Mononuclear cell (primary cell): ENCODE results near the gene SNX3. TPM values are rescaled to one million over a fixed set of nuclear protein-coding genes. Genes with fewer than 3 reads are reported as not detected.

ENCODE experiments used
- H3K27me3 ChIP-seq: 2 replicates; pipeline ENCODE4 v1.6.0; 2011; ENCODE audit warnings: low read length, control low read depth; ENCODE audit not compliant: insufficient read depth
- H3K4me1 ChIP-seq: 2 replicates; pipeline ENCODE4 v1.5.1; 2011; ENCODE audit warnings: mild to moderate bottlenecking, low read length, control low read depth; ENCODE audit not compliant: insufficient read depth
- H3K4me3 ChIP-seq: 2 replicates; pipeline ENCODE4 v1.5.1; 2011; ENCODE audit warnings: mild to moderate bottlenecking, low read length, moderate library complexity
- H3K9me3 ChIP-seq: 2 replicates; pipeline ENCODE4 v1.5.1; 2011; ENCODE audit warnings: low read depth, mild to moderate bottlenecking, control low read depth, low read length
- total RNA-seq: library from RNA; depleted of rRNA; stranded (reverse); fragments of >200 nt; gene quantifications from one replicate; pipeline ENCODE4 v1.2.3, GENCODE V29; 2012

The SNX3 gene
- total RNA-seq, 1 donor: 140 TPM

DNA sequence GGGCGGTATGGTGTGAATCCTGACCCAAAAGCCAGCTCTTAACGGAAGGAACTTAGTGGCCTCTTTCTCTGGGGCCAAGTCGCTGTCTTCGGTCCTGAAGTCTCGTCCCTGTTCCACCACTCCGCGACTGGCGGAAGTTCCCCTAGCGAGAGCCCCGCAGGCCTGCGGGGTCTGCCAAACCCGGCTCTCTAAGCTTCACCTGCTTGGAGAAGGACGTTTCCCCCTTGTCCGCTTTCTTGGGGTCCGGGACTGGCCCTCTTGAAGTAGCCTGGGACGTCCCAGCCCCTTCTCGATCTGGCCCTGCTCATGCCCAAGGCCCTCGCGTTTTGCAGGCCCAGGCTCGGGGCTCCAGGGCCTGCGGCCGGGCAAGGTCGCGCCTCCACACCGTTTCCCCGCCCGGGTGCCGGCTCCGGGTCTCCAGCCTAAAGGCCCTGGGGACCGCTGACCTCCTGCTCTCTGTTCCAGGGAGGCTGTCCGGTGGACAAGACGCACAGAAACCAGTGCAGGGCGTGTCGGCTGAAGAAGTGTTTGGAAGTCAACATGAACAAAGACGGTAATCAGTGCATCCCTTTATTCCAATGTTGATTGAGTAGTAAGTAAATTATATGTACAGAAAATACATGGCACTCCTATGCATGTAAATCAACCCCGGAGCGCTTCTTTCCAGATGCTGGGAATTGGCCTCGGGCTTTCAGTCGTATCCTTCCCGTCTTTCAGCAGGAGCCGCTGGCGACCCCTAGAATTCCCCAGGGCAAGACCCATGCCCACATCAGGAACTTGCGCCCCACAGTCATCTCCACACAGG lies 86.3 kb downstream of the SNX3 start:
- no peaks in the 10 kb centered on the region for H3K9me3 ChIP-seq
- H3K27me3 ChIP-seq: peaks cover 98% of the 10 kb centered on the region
- peaks cover 31% of the 10 kb centered on the region for H3K4me1 ChIP-seq
- H3K4me3 ChIP-seq: no peak overlapping the region

DNA sequence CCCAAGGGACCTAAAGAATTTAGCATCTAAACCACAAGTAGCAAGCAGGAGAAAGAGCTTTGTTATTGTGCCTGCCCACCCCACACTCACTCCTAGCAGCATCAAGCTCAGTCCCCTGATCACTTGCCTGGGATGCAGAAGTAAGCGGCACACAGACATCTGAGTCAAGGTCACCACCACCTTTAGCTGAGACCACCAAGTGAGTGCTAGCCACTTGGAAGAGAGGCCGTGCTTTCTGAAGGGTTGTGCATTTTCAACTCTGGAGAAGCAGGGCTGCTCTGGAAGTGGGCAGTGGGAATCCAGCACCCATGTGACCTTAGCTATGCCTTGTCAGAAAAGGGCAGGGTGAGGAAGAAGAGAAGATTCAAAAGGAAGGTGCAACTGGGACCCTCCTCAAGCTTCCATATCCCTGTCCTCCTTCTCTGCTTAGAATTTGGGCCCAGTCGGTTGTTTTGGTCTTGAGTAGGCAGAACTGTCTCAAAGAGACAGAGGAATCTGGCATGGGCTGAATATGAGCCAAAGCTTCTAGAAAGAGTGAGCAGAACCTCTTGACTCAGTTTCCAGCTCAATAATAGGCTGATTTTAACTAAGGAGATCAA lies 88.8 kb downstream of the SNX3 start:
- no peaks in the 10 kb centered on the region for H3K9me3 ChIP-seq

DNA sequence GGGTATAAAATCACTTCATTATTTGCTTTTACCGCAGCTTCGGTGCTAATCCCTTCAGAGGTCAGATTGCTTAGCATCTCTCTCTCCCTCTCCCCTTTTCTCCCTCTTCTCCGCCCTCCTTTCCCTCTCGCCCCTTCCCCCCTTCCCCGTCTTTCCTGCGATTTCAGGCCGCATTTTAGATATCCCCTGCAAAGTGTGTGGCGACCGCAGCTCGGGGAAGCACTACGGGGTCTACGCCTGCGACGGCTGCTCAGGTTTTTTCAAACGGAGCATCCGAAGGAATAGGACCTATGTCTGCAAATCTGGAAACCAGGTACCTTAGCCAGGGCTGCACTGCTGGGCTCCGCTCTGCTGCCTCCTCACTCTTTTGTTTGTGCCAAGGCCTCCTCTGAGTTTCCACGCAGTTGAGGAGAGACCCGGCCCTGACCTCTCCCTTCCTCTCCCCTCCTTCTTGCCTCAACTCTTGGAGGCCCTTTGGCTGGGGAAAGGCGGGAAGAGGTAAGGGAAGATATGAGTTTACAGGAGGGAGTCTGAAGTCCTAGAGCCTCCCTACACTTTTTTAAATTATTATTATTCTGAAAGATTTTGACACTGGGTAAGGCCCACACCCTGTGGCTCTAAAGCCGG lies 89.4 kb downstream of the SNX3 start:
- H3K4me1 ChIP-seq: peaks cover 61% of the 10 kb centered on the region
- no peak overlapping the region for H3K4me3 ChIP-seq
- H3K27me3 ChIP-seq: peaks cover 98% of the 10 kb centered on the region
- no peaks in the 10 kb centered on the region for H3K9me3 ChIP-seq

More for the DNA sequence above, 88.8 kb downstream of the SNX3 start:
- Histone ChIP-seq H3K27me3 (peaks cover 98% of the 10 kb centered on the region), H3K4me1 (peaks cover 57% of the 10 kb centered on the region), H3K4me3 (no peak overlapping the region)

DNA sequence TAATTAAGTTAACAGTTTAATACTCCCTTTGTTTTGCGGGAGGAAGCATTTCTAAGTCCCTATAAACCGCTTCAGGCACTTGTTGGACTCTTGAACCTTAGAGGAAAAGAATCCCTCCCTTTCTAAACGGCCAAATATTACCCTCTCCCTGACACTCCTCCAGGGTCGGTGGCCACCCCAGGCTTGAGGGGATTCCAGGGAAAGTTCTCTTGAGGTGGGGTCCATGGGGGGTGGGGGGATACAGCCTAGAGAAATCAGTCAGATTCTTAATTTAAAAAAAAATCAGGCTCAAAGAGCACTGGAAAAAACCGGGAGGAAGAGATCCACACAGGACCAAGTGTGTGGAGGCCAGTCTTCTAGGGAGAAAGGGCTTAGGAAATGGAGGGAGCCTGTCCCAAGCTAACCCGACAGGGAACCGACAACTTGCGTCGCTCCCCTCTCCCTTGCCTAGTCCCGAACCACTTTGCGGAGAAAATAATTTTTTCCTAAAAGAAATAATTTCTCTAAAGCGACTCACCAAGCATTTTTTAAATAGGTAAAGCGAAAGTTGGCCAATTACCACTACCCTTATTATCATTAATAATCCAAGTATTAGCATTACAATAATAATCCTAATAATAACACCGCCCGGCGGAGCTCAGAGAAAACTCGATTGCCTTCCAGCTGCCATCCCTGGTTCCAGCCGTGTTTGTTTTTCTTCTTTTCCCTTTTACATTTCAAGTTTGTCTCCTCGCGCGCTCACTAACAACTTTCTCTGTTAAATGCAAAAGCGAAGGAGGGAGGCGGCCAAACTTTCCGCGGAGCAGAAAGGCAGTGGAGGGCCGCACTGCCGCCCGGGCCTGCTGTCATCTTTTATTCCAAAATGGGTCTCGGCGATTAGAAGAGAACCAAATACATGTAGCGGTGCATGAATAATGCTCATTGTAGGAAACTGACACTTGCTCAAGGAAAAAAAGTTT lies 90.2 kb downstream of the SNX3 start:
- Histone ChIP-seq H3K27me3 (peaks cover 98% of the 10 kb centered on the region), H3K9me3 (no peaks in the 10 kb centered on the region), H3K4me3 (no peak overlapping the region), H3K4me1 (peaks cover 61% of the 10 kb centered on the region)

DNA sequence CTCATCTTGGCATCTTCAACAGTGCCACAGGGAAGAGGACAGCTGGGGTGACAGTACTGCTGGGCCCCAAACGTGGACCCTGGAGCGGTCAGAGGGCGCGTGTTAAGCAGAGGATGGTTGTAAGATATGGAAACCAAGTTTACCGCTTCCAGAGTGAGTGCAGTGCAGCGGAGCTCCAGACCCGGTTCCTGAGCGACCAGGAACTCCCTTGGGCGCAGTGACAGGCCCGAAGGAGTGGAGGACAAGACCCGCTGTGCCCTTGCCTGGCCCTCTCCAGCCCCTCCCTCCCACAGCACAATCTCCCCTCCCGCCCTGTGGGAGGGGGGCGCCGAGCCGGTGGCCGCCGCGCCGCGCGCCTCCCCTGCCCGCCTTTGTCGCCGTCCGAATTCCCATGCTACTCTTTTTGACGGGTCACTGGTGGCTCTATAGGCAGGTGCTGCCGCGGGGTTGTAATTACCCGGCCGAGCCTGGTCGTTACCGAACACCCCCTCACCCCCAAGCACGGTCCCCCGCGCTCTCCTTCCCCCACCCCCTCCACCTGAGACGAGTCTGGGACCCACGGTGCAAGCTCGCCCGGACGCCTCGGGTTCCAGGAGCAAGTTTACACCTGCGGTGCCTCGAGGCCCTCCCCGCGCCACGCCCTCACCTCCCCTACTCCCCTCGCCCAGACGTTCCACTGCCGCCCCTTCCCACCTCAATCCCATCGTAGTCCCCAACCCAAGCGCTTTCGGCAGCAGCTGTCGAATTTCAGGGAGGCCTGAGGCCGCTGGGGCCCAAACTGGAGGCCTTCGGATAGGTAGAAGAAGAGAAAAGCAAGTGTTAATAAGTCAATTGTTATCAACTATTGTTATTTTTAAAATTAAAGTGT lies 91.1 kb downstream of the SNX3 start:
- H3K27me3 ChIP-seq: peaks cover 98% of the 10 kb centered on the region
- H3K4me1 ChIP-seq: peaks cover 61% of the 10 kb centered on the region
- no peak overlapping the region for H3K4me3 ChIP-seq
- H3K9me3 ChIP-seq: no peaks in the 10 kb centered on the region

DNA sequence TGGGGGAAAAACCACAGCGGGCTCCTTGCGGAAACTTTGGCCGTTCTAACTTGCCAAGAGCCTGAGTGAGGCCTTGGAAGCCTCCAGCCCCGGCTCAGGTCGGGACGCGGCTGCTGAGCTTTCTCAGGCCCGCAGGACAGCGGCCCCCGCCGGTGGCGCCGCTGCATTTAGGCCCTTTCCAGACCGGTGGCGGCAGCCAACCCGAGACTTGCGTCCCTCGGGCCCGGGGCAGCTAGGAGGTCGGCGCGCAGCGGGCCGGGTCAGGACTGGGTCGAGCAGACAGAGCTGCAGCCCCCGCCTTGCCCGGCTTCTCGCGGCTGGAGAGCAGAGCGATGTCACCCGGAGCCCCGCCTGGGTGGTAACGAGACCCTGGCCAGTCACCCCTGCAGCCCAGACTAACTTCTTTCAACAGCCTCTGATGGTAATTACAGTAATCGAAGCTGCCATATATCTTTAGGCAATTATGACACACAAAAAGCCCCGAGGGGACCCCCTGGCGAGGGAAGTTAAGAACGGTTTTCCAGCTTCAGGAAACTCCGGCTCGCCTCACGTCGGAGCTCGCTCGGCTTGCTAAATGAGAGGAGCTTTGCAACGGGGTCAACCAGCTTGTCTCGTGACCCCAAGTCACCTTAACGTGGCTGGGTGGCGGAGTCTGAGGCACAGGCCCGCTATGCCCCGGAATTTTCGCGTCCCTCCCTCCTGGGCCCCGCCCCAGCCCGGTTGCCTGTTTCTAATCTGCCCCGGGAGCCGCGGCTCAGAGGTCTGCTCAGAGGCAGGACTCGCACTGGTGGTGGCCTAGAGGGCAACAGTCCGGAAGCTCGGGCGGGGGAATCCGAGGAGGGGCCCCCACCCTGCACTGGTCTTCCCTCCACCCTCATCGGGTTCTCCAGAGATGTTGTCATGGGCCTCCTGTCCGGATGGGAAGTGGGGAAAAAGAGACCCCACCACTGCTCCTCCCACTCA lies 92.1 kb downstream of the SNX3 start:
- Histone ChIP-seq H3K9me3 (no peaks in the 10 kb centered on the region), H3K4me1 (peaks cover 53% of the 10 kb centered on the region), H3K27me3 (peaks cover 98% of the 10 kb centered on the region), H3K4me3 (peak overlapping the region; percentile 12)

DNA sequence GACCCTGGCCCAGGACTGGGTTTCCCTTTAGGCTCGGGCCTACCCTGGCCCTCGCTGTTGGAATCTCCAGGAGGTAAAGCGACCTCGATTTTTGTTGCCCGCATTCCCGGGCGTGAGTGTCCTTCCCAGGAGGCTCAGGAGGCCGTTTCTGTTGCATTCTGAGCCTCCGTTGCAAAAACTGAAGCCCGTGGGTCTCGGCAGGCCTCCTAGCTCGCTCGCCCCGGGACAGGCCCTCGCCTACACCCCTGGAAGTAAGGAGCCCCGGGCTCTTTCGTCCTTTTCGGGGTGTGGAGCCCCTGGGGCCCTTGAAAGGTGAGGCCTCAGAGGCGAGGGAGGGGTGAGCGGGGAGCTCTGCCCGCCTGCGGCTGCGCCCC lies 92.8 kb downstream of the SNX3 start:
- Histone ChIP-seq H3K9me3 (no peaks in the 10 kb centered on the region), H3K4me3 (no peak overlapping the region), H3K4me1 (peaks cover 53% of the 10 kb centered on the region), H3K27me3 (peaks cover 98% of the 10 kb centered on the region)

DNA sequence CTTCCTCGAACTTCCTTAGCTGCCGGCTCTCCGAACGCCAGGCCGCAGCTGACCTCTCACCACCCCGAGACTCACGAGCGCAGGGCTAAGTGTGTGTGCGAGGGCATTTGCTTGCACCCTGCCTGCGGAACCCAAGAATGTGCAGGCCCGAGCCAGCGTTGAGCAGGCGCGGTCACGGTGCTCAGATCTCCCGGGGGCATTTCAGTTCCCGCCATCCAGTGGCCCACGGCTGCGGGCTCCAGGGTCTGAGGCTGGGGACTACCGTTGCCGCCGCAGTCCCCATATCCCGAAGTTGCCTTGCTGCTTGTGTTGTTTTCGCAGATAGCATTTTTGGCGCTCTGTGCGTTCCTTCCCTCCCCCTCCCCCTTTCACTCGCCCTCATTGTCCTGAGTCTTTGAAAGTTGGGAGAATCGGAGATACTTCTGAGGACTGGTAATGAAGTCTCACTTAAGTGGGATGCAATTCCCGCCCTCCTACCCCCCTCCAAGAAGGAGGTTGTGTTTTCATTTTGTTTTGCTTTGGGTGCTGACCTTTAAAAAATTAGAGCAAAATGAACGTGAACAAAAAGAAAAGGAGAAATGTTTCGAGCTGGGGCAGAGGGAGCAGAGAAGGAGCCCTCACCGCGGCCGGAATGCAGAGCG lies 93.3 kb downstream of the SNX3 start:
- H3K27me3 ChIP-seq: peaks cover 98% of the 10 kb centered on the region
- no peaks in the 10 kb centered on the region for H3K9me3 ChIP-seq

DNA sequence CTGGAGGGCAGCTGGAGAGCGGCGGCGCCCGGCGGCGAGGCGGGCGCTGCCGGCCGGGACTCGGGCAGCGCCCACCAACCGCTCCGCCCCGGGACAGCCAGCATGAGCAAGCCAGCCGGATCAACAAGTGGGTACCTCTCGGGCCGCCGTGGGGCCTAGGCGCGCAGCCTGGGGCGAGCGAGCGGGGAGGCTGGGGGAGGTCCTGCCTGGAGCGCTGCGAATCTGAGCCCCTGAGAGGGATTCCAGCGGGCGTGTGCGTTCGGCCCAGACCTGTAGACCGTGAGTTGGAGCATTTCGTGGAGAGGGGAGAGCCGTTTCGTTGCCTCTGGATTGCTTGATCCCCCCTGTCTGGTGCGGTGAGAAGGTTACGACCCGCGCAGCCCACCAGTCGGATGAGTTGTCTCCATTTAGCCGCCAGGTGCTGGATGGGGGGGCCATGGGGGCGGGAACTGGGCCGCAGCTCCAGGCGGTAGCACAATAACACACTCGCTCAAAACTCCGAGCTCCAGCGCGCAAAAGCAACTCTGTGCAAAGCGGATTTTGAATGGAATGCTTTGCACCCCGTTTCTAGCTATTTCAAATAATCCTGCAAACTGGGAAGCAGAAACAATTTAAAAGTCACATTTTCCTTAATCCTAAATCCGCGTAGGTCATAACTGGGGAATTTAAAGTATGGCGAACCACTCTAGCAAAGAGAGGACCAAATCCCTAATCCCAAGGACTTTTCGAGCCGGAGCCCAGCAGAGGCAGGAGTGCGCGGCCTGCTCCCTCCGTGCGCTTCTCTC lies 94.0 kb downstream of the SNX3 start:
- Histone ChIP-seq H3K9me3 (no peaks in the 10 kb centered on the region), H3K4me1 (peaks cover 53% of the 10 kb centered on the region), H3K27me3 (peaks cover 98% of the 10 kb centered on the region), H3K4me3 (no peak overlapping the region)

More for the DNA sequence above, 93.3 kb downstream of the SNX3 start:
- Histone ChIP-seq H3K4me3 (no peak overlapping the region), H3K4me1 (peaks cover 53% of the 10 kb centered on the region)

DNA sequence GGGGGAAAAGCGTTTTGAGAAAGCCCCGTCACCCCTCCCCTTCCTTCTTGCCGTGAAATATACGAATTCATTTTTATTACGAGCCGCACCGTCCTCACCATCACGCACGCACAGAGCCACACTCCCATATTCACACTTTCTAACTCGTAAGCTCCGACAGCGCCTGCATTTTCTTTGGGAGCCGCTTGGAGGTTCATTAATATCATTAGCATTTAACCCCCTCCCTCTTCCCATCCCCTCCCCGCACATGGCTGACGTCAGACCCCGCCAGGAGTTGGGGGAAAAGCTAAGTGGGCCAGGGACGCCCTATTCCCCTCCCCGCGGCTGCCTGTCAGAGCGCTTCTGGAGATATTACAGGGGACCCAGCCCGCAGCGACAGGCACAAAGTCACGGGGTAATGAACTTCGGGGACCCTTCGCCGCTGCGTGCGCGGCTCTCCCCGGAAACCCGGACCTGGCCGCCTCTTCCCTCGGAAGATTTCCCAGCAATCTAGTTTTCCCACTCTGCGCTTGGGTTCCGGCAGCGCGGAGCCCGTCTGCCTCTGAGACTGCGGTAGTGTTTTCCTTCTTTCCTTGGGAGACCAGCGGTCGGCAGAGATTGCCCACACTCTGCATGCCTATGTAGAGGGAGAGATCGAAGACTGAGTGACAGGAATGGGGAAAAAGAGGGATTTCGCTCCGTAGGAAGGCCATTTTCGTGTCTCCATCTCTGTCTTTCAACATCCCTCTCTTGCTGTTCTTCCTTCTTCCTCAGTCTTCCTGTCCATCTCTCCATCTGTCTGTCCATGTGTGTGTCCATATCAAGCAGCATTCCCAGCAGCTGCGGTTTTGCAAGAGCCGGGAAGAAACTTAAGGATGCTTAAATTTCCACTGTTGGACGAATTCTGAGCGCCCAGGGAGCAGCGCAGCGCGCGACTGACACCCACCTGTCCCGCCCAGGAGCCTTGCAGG lies 94.9 kb downstream of the SNX3 start, which contains the start of gene NR2E1:
Gene NR2E1 (plus strand): TSS at position 309 of the 950 bp plus-strand sequence. CDS start 744 bp downstream, outside the sequence.
- H3K4me1 ChIP-seq: peaks cover 53% of the 10 kb centered on the region
- H3K27me3 ChIP-seq: peaks cover 98% of the 10 kb centered on the region
- H3K9me3 ChIP-seq: no peaks in the 10 kb centered on the region
- H3K4me3 ChIP-seq: no peak within 1 kb of the TSS
